ENCODE results near the gene RETREG1.

DNA sequence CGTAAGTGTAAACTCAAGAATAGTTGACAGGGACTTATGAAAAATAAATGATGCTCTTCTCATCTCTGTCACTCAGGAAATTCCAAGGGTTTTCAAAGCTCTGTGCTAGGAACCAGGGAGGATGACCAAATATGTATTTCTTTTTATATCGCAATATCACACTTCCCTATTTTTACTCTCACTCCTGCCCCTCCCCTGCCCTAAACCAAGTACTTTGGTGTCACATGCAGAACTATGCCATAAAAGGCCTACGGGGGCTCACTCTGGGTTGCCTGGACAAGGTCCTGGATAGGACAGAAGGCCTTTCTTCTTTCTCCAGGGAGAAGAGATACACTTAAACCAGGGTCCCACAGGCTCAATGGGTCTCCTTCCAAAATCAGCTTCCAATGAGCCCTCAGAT lies 8.3 kb upstream of the RETREG1 start:
- TF ChIP-seq, protein P1, sequence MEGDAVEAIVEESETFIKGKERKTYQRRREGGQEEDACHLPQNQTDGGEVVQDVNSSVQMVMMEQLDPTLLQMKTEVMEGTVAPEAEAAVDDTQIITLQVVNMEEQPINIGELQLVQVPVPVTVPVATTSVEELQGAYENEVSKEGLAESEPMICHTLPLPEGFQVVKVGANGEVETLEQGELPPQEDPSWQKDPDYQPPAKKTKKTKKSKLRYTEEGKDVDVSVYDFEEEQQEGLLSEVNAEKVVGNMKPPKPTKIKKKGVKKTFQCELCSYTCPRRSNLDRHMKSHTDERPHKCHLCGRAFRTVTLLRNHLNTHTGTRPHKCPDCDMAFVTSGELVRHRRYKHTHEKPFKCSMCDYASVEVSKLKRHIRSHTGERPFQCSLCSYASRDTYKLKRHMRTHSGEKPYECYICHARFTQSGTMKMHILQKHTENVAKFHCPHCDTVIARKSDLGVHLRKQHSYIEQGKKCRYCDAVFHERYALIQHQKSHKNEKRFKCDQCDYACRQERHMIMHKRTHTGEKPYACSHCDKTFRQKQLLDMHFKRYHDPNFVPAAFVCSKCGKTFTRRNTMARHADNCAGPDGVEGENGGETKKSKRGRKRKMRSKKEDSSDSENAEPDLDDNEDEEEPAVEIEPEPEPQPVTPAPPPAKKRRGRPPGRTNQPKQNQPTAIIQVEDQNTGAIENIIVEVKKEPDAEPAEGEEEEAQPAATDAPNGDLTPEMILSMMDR (IDR thresholded peaks at IDR 0.05; ENCODE audit: low read length): no peak
- no peak for TF ChIP-seq EZH2 (IDR thresholded peaks at IDR 0.05; ENCODE audit: borderline replicate concordance, low read length)
